ENCODE measurements around the gene OR4C11. TPM values are rescaled to one million over a fixed set of nuclear protein-coding genes. Genes with fewer than 3 reads are reported as not detected.

OR4C11 gene, protein sequence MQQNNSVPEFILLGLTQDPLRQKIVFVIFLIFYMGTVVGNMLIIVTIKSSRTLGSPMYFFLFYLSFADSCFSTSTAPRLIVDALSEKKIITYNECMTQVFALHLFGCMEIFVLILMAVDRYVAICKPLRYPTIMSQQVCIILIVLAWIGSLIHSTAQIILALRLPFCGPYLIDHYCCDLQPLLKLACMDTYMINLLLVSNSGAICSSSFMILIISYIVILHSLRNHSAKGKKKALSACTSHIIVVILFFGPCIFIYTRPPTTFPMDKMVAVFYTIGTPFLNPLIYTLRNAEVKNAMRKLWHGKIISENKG
- total RNA-seq, result not detected

DNA sequence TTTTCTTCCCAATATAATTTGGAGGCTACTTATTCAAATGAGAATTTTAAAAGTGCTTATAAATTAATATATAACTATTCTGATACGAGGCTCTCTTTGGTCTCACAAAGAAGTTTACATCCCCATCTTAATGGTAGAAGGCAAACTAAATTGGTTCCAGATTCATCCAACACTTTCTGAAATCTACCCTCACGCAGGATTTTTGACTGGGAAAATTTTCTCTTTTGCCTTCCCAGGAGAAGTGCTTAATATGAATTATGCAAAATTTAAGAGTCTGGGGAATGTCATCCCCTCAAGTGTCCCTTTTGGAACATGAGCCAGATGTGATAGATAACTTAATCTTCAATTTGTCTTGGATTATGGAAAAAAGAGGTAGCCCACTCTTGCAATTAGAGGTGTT is at the start of gene OR4C11:
Gene OR4C11 (minus strand): TSS at position 101 of the 400 bp plus-strand sequence. CDS start 3,272 bp downstream, outside the sequence.
- H3K27ac Mint-ChIP-seq, result no peak within 1 kb of the TSS
- no peaks in the 10 kb centered on the region for H3K4me1 Mint-ChIP-seq (ENCODE audit: low read depth)
- peaks cover 11% of the 10 kb centered on the region for H3K9me3 Mint-ChIP-seq
- intact Hi-C loops (cut with micrococcal nuclease), result no loop called here
- H3K27me3 Mint-ChIP-seq (ENCODE audit: low read depth), result no peaks in the 10 kb centered on the region
- CTCF ChIA-PET, result no interaction called here
- no peak for DNase-seq
- H3K4me3 Mint-ChIP-seq, result no peak within 1 kb of the TSS
- no peaks in the 10 kb centered on the region for H3K36me3 Mint-ChIP-seq (ENCODE audit: low read depth)

DNA sequence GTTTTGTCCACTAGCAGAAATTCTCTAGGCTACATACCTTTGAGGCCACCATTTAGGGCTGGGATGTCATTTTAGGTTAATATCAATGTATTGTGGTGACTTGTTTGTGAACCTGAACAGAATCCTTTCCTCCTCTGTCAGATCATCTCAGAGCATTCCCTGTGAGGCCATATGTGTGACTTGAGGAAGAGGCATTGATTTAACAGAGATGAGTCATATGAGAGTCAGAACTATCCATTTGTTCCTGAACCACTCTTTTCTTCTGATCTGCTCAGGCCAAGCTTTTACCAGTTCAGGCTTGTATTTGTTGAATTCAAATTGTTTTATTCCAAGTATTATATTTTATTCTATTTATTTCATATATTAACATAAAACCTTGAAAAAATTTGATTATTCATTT is 47.7 kb upstream of the OR4C11 start:
- DNase-seq, result no peak
- Mint-ChIP-seq H3K27ac (no peak overlapping the region), H3K9me3 (peaks cover 14% of the 10 kb centered on the region), H3K36me3 (ENCODE audit: low read depth) (no peaks in the 10 kb centered on the region), H3K27me3 (ENCODE audit: low read depth) (no peaks in the 10 kb centered on the region), H3K4me1 (ENCODE audit: low read depth) (no peaks in the 10 kb centered on the region), H3K4me3 (no peak overlapping the region)
- intact Hi-C loops (cut with micrococcal nuclease), result no loop called here
- CTCF ChIA-PET, result no interaction called here

DNA sequence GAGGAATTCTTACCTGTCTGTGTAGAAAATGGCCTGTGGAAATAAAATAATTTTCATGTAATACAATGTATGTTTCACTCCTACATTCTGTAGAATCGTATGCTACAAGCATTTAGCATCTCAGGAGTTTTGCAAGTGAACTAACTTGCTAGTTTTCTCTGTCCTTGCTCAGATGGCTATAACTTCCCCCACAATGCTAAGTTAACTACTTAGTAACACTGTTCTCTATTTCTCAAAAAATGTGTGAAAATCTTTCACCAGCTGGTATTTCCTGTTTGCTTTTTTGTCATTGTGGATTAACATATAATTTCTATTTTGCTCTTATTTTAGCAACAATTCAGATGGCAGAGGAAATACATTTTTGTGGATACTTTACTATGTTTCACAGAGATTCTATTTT is 45.1 kb upstream of the OR4C11 start:
- CTCF ChIA-PET, result no interaction called here
- intact Hi-C loops (cut with micrococcal nuclease), result no loop called here
- Mint-ChIP-seq H3K4me3 (no peak overlapping the region), H3K27ac (no peak overlapping the region), H3K4me1 (ENCODE audit: low read depth) (no peaks in the 10 kb centered on the region), H3K9me3 (peaks cover 14% of the 10 kb centered on the region), H3K36me3 (ENCODE audit: low read depth) (no peaks in the 10 kb centered on the region), H3K27me3 (ENCODE audit: low read depth) (no peaks in the 10 kb centered on the region)
- DNase-seq, result no peak

GRCh38 chr11:55648027-55648426 is 40.6 kb upstream of the OR4C11 start, which contains the start of gene OR4S2:
OR4S2 (plus strand) TSS chr11:55648327; CDS start chr11:55650904, 2,577 bp downstream.
- no peaks in the 10 kb centered on the region for H3K36me3 Mint-ChIP-seq (ENCODE audit: low read depth)
- CTCF ChIA-PET, result no interaction called here
- intact Hi-C loops (cut with micrococcal nuclease), result no loop called here

GRCh38 chr11:55634813-55635212 is 27.4 kb upstream of the OR4C11 start, which contains the start of gene OR4P4:
OR4P4 (plus strand) TSS chr11:55635113.
- no peaks in the 10 kb centered on the region for H3K4me1 Mint-ChIP-seq (ENCODE audit: low read depth)
- CTCF ChIA-PET, result no interaction called here
- no peak within 1 kb of the TSS for H3K27ac Mint-ChIP-seq
- peaks cover 9% of the 10 kb centered on the region for H3K9me3 Mint-ChIP-seq
- intact Hi-C loops (cut with micrococcal nuclease), result no loop called here
- H3K27me3 Mint-ChIP-seq (ENCODE audit: low read depth), result no peaks in the 10 kb centered on the region
- H3K36me3 Mint-ChIP-seq (ENCODE audit: low read depth), result no peaks in the 10 kb centered on the region
- H3K4me3 Mint-ChIP-seq, result no peak within 1 kb of the TSS
- DNase-seq, result no peak

More at GRCh38 chr11:55648027-55648426, 40.6 kb upstream of the OR4C11 start, which contains the start of gene OR4S2:
- no peaks in the 10 kb centered on the region for H3K4me1 Mint-ChIP-seq (ENCODE audit: low read depth)
- H3K27me3 Mint-ChIP-seq (ENCODE audit: low read depth), result no peaks in the 10 kb centered on the region
- H3K9me3 Mint-ChIP-seq, result peaks cover 17% of the 10 kb centered on the region
- H3K4me3 Mint-ChIP-seq, result no peak within 1 kb of the TSS
- no peak within 1 kb of the TSS for H3K27ac Mint-ChIP-seq
- no peak for DNase-seq

- intact Hi-C loops (cut with micrococcal nuclease), result no loop called here
- DNase-seq, result no peak
- Mint-ChIP-seq H3K4me3 (no peak overlapping the region), H3K36me3 (ENCODE audit: low read depth) (no peaks in the 10 kb centered on the region), H3K4me1 (ENCODE audit: low read depth) (no peaks in the 10 kb centered on the region), H3K27ac (no peak overlapping the region), H3K9me3 (peaks cover 34% of the 10 kb centered on the region), H3K27me3 (ENCODE audit: low read depth) (no peaks in the 10 kb centered on the region)
- CTCF ChIA-PET, result no interaction called here
These were observed 17.1 kb upstream of the OR4C11 start for GRCh38 chr11:55624531-55624930.

DNA sequence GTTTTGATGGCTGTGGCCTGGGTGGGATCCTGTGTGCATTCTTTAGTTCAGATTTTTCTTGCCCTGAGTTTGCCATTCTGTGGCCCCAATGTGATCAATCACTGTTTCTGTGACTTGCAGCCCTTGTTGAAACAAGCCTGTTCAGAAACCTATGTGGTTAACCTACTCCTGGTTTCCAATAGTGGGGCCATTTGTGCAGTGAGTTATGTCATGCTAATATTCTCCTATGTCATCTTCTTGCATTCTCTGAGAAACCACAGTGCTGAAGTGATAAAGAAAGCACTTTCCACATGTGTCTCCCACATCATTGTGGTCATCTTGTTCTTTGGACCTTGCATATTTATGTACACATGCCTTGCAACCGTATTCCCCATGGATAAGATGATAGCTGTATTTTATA is 34.9 kb downstream of the OR4C11 start:
- DNase-seq, result no peak
- intact Hi-C loops (cut with micrococcal nuclease), result no loop called here
- no peaks in the 10 kb centered on the region for H3K4me1 Mint-ChIP-seq (ENCODE audit: low read depth)
- CTCF ChIA-PET, result no interaction called here
- H3K27me3 Mint-ChIP-seq (ENCODE audit: low read depth), result no peaks in the 10 kb centered on the region
- H3K4me3 Mint-ChIP-seq, result no peak overlapping the region
- no peaks in the 10 kb centered on the region for H3K36me3 Mint-ChIP-seq (ENCODE audit: low read depth)
- no peak overlapping the region for H3K27ac Mint-ChIP-seq
- H3K9me3 Mint-ChIP-seq, result peaks cover 6% of the 10 kb centered on the region

DNA sequence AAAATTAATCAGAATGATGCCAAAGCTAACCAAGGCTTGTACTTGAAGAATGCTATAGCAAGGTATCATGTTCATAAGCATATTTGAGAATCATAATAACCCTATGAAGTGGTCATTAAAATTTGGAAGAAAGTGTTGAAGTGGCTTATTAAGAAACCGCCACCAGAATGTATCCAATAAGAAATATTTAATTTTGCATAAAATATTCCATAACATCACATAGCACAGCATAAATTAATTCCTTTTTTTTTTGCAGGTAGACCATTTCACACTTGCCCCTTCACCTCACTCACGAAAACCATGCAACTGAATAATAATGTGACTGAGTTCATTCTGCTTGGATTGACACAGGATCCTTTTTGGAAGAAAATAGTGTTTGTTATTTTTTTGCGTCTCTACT is 35.6 kb downstream of the OR4C11 start, which contains the start of gene OR4C16:
Gene OR4C16 (plus strand): TSS at position 301 of the 400 bp plus-strand sequence. CDS start 0 bp downstream, at position 301.
- Mint-ChIP-seq H3K9me3 (peaks cover 7% of the 10 kb centered on the region), H3K4me3 (no peak within 1 kb of the TSS), H3K27ac (no peak within 1 kb of the TSS), H3K4me1 (ENCODE audit: low read depth) (no peaks in the 10 kb centered on the region), H3K27me3 (ENCODE audit: low read depth) (no peaks in the 10 kb centered on the region), H3K36me3 (ENCODE audit: low read depth) (no peaks in the 10 kb centered on the region)
- DNase-seq, result no peak
- CTCF ChIA-PET, result no interaction called here
- intact Hi-C loops (cut with micrococcal nuclease), result no loop called here

GRCh38 chr11:55554169-55554568 is 53.3 kb downstream of the OR4C11 start, which contains the start of gene OR4C15:
OR4C15 (plus strand) TSS chr11:55554469; CDS start chr11:55554469, 0 bp downstream.
- no peak for DNase-seq
- no peak within 1 kb of the TSS for H3K27ac Mint-ChIP-seq
- CTCF ChIA-PET, result no interaction called here
- H3K4me3 Mint-ChIP-seq, result no peak within 1 kb of the TSS
- no peaks in the 10 kb centered on the region for H3K4me1 Mint-ChIP-seq (ENCODE audit: low read depth)
- no peaks in the 10 kb centered on the region for H3K27me3 Mint-ChIP-seq (ENCODE audit: low read depth)
- H3K9me3 Mint-ChIP-seq, result peaks cover 9% of the 10 kb centered on the region
- no peaks in the 10 kb centered on the region for H3K36me3 Mint-ChIP-seq (ENCODE audit: low read depth)
- intact Hi-C loops (cut with micrococcal nuclease), result no loop called here

Other genes starting within 250 kb of the OR4C11 start
- not detected for gene OR4A15, start 239.7 kb downstream of the OR4C11 start, total RNA-seq
- not detected for gene OR4C15, start 53.2 kb downstream of the OR4C11 start, total RNA-seq
- not detected for gene OR4C16, start 35.5 kb downstream of the OR4C11 start, total RNA-seq
- gene OR4P4, start 27.5 kb upstream of the OR4C11 start, total RNA-seq, result not detected
- gene OR4S2, start 40.7 kb upstream of the OR4C11 start, total RNA-seq, result not detected
- gene OR4C6, start 54.6 kb upstream of the OR4C11 start, total RNA-seq, result not detected
- gene OR5D13, start 165.8 kb upstream of the OR4C11 start, total RNA-seq, result not detected
- not detected for gene OR5D14, start 187.9 kb upstream of the OR4C11 start, total RNA-seq
- gene OR5L1, start 203.7 kb upstream of the OR4C11 start, total RNA-seq, result not detected
- not detected for gene OR5D18, start 212.0 kb upstream of the OR4C11 start, total RNA-seq
- not detected for gene OR5L2, start 219.6 kb upstream of the OR4C11 start, total RNA-seq
- not detected for gene OR5D16, start 231.1 kb upstream of the OR4C11 start, total RNA-seq